Measurements from ENCODE around the gene FARP1.

The FARP1 gene

DNA sequence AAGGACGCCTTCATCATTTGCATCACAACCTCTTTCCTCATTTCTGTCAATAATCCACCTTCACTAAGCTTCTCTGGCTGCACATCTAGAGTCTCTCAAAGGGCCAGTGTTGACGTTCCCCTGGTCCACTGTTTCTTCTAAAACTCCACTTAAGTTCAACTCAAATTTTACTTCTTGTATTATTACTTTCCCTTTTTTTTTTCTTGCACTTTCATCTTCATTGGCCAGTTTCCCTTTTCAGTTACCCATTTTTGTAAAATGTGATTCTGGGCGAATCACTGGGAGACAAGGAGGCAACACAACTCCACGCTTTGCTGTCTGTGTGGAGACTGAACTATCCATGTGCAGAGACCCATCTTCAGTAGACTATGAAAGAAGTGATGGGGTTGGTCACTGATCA, 162.8 kb downstream of the FARP1 start:
- no peak overlapping the region for H3K27ac ChIP-seq
- TF ChIP-seq CTCF (conservative IDR thresholded peaks at IDR 0.05), result no peak

GRCh38 chr13:98307463-98308085, 164.7 kb downstream of the FARP1 start:
- no peak for TF ChIP-seq CTCF (conservative IDR thresholded peaks at IDR 0.05)
- H3K27ac ChIP-seq, result no peak overlapping the region

DNA sequence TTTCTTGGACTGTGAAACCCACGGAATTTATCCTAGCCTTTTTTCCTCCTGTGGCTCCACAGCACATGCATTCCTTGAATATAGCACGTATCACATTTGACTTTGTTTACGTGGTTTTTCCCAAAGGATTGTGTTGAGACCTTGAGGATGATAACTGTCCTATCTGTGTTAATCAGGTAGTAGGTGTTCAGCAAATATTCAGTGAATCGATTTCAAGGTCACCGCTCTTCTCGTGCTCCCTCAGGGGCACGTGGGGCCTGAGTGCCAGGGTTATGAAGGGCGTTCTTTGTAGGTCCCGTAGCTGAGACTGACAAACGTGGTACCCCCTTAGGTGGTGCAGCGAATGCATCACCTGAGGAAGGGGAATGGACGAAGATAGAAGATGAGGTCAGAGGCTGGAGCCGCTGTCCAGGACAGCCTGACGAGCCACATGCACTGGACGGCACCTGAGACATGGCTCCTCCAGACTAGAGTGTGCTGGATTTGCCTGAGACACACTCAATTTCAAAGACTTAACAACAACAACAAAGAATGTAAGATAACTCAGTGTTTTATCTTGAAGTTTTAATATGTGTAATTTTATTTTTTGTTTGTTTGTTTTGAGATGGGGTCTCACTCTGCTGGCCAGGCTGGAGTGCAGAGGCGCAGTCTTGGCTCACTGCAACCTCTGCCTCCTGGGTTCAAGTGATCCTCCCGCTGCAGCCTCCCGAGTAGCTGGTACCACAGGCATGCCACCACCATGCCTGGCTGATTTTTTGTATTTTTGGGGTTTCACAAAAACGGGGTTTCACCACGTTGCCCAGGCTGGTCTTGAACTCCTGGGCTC, 165.4 kb downstream of the FARP1 start:
- no peak for TF ChIP-seq CTCF (conservative IDR thresholded peaks at IDR 0.05)
- no peak overlapping the region for H3K27ac ChIP-seq

- TF ChIP-seq CTCF (conservative IDR thresholded peaks at IDR 0.05), result no peak
- H3K27ac ChIP-seq, result peak overlapping the region; percentile 56
These were observed 166.9 kb downstream of the FARP1 start for GRCh38 chr13:98309569-98310335.

- no peak for TF ChIP-seq CTCF (conservative IDR thresholded peaks at IDR 0.05)
- H3K27ac ChIP-seq, result peak overlapping the region; percentile 56
These were observed 167.7 kb downstream of the FARP1 start for GRCh38 chr13:98310485-98311199.

GRCh38 chr13:98311200-98311548, 168.3 kb downstream of the FARP1 start:
- no peak for TF ChIP-seq CTCF (conservative IDR thresholded peaks at IDR 0.05)

GRCh38 chr13:98312606-98313005, 169.7 kb downstream of the FARP1 start:
- no peak for TF ChIP-seq CTCF (conservative IDR thresholded peaks at IDR 0.05)
- H3K27ac ChIP-seq, result no peak overlapping the region

More at GRCh38 chr13:98311200-98311548, 168.3 kb downstream of the FARP1 start:
- H3K27ac ChIP-seq, result peak overlapping the region; percentile 56
